GM19324 (cell line): ENCODE measurements around the gene PGBD5.

ENCODE experiments used
- ATAC-seq: cut with Tn5 transposase; IDR thresholded peaks from one replicate; pipeline ENCODE4 v1.9.1; 2021; ENCODE audit warnings: mild to moderate bottlenecking, moderate library complexity; ENCODE audit not compliant: unreplicated experiment, low FRiP score

Gene PGBD5

GRCh38 chr1:230381049-230381467 lies 45.1 kb downstream of the PGBD5 start:
- ATAC-seq: no peak

- ATAC-seq: no peak
Measured at GRCh38 chr1:230379928-230380327, 46.2 kb downstream of the PGBD5 start.

- ATAC-seq: no peak
Measured at GRCh38 chr1:230379462-230379861, 46.7 kb downstream of the PGBD5 start.

GRCh38 chr1:230377851-230378250 lies 48.3 kb downstream of the PGBD5 start:
- ATAC-seq: no peak

- no peak for ATAC-seq
Measured at GRCh38 chr1:230377324-230377723, 48.8 kb downstream of the PGBD5 start.

- no peak for ATAC-seq
Measured at GRCh38 chr1:230376296-230376695, 49.8 kb downstream of the PGBD5 start.

GRCh38 chr1:230375780-230376179 lies 50.4 kb downstream of the PGBD5 start:
- no peak for ATAC-seq

GRCh38 chr1:230375147-230375546 lies 51.0 kb downstream of the PGBD5 start:
- ATAC-seq: no peak

GRCh38 chr1:230371923-230372703 lies 54.0 kb downstream of the PGBD5 start:
- ATAC-seq: no peak

- ATAC-seq: no peak
Measured at GRCh38 chr1:230370109-230370508, 56.0 kb downstream of the PGBD5 start.

- no peak for ATAC-seq
Measured at GRCh38 chr1:230368871-230369270, 57.3 kb downstream of the PGBD5 start.

- ATAC-seq: no peak
Measured at GRCh38 chr1:230368363-230368762, 57.8 kb downstream of the PGBD5 start.

GRCh38 chr1:230366504-230366915 lies 59.6 kb downstream of the PGBD5 start:
- ATAC-seq: no peak

- ATAC-seq: no peak
Measured at GRCh38 chr1:230365723-230366307, 60.3 kb downstream of the PGBD5 start.

- ATAC-seq: no peak
Measured at GRCh38 chr1:230362949-230363348, 63.2 kb downstream of the PGBD5 start.

- ATAC-seq: no peak
Measured at GRCh38 chr1:230361941-230362340, 64.2 kb downstream of the PGBD5 start.

- ATAC-seq: no peak
Measured at GRCh38 chr1:230359992-230360668, 66.0 kb downstream of the PGBD5 start.

GRCh38 chr1:230356869-230357794 lies 69.0 kb downstream of the PGBD5 start:
- no peak for ATAC-seq

GRCh38 chr1:230356190-230356589 lies 69.9 kb downstream of the PGBD5 start:
- ATAC-seq: no peak

GRCh38 chr1:230355594-230355993 lies 70.5 kb downstream of the PGBD5 start:
- no peak for ATAC-seq

- no peak for ATAC-seq
Measured at GRCh38 chr1:230355128-230355527, 71.0 kb downstream of the PGBD5 start.
